K562 (cell line): ENCODE measurements around the gene ANKRD44. TPM values are rescaled to one million over a fixed set of nuclear protein-coding genes. Genes with fewer than 3 reads are reported as not detected.
A peak's percentile ranks its signal among the peaks of the same experiment; 100 is the strongest.

Experiments
- ATAC-seq: fragments of 200-7000 bp; cut with Tn5 transposase; 3 replicates; pipeline ENCODE4 v1.9.1; 2020; ENCODE audit warnings: moderate library complexity
- BruUV-seq: library from RNA; stranded (reverse); fragments of 400-500 nt; replicated peaks from 2 replicates; lab custom pipeline; 2021; lab: Mats Ljungman, UMichigan
- CTCF ChIA-PET: fragments of 300-600 bp; formaldehyde crosslinking; extraction: SDS; loops from one replicate; lab custom pipeline; 2021; ENCODE audit warnings: low intra/inter-chr PET ratio; lab: Yijun Ruan, JAX
- POLR2A ChIA-PET: fragments of 300-600, 350-650 bp; sonication (Branson Sonifier 250); formaldehyde crosslinking; extraction: SDS; loops from one replicate; lab custom pipeline; 2021; ENCODE audit warnings: antibody characterized with exemption, inconsistent platforms; lab: Yijun Ruan, JAX
- DNase-seq, 4 experiments: peaks; one replicate each; pipeline versions ENCODE4 v3.0.0 to v3.0.0-alpha.2; 2011 to 2018; ENCODE audit warnings: low spot score in 3 of 4, mixed read lengths in 3 of 4; ENCODE audit errors: extremely low read depth in 1 of 4
- FAIRE-seq: peaks from 2 replicates; lab custom pipeline; 2011; peaks lifted over from hg19 to GRCh38; lab: Jason Lieb, UNC
- H2AFZ ChIP-seq: 2 replicates; pipeline ENCODE4 v1.6.0; 2011; ENCODE audit warnings: low read depth, low read length, control low read depth, inconsistent platforms
- H3K27ac ChIP-seq: fragments of 200-600 bp; 3 replicates; pipeline ENCODE4 v1.8.0; 2011; ENCODE audit warnings: low read depth, mild to moderate bottlenecking, control low read depth, inconsistent platforms, low read length, moderate library complexity, mixed read lengths; ENCODE audit errors: extremely low read depth
- H3K27me3 ChIP-seq, 2 experiments: fragments of 300-600 bp in 1 of 2; 2 replicates in 1 of 2; 3 replicates in 1 of 2; pipeline versions ENCODE4 v1.6.0 to v1.8.0; 2011; ENCODE audit warnings: inconsistent platforms in 2 of 2, low read length in 2 of 2, mild to moderate bottlenecking in 1 of 2, mixed read lengths in 1 of 2, moderate library complexity in 1 of 2; ENCODE audit not compliant: control insufficient read depth in 2 of 2, insufficient read depth in 2 of 2
- H3K36me3 ChIP-seq: fragments of 300-600 bp; 3 replicates; pipeline ENCODE4 v1.8.0; 2011; ENCODE audit warnings: mild to moderate bottlenecking, low read length, inconsistent platforms; ENCODE audit not compliant: control insufficient read depth, insufficient read depth
- H3K4me1 ChIP-seq, 2 experiments: fragments of 200-600 bp in 1 of 2; replicated peaks in 1 of 2; 2 replicates in 1 of 2; 3 replicates in 1 of 2; pipeline versions ENCODE4 v1.5.1 to v1.8.0; 2011; ENCODE audit warnings: inconsistent platforms in 2 of 2, low read length in 2 of 2, mild to moderate bottlenecking in 1 of 2, mixed read lengths in 1 of 2, moderate library complexity in 1 of 2; ENCODE audit not compliant: control insufficient read depth in 2 of 2, insufficient read depth in 2 of 2
- H3K4me2 ChIP-seq: 2 replicates; pipeline ENCODE4 v1.6.1; 2011; ENCODE audit warnings: low read length, control low read depth, inconsistent platforms, mixed read lengths; ENCODE audit not compliant: insufficient read depth
- H3K4me3 ChIP-seq: fragments of 200-600 bp; sonication (generic), shearing (Covaris generic); 2 replicates; pipeline ENCODE4 v1.5.1; 2016; ENCODE audit warnings: control low read depth, inconsistent platforms
- H3K79me2 ChIP-seq: fragments of 200-600 bp; 3 replicates; pipeline ENCODE4 v1.8.0; 2011; ENCODE audit warnings: low read length, inconsistent platforms; ENCODE audit not compliant: control insufficient read depth, insufficient read depth
- H3K9ac ChIP-seq, 2 experiments: 2 replicates each; pipeline versions ENCODE4 v1.6.0 to v1.6.1; 2011; ENCODE audit warnings: low read depth in 2 of 2, low read length in 2 of 2, control low read depth in 1 of 2, inconsistent platforms in 1 of 2, mild to moderate bottlenecking in 1 of 2, mixed read lengths in 1 of 2; ENCODE audit not compliant: insufficient read depth in 1 of 2
- H3K9me1 ChIP-seq: one replicate; pipeline ENCODE4 v1.6.0; 2011; ENCODE audit warnings: inconsistent platforms, mild to moderate bottlenecking, low read length, moderate library complexity; ENCODE audit not compliant: control insufficient read depth, insufficient read depth
- H3K9me3 ChIP-seq: replicated peaks from 2 replicates; pipeline ENCODE4 v1.5.1; 2011; ENCODE audit warnings: low read depth, low read length, inconsistent platforms; ENCODE audit not compliant: control insufficient read depth, insufficient read depth
- H4K20me1 ChIP-seq: replicated peaks from 2 replicates; pipeline ENCODE4 v1.6.1; 2011; ENCODE audit warnings: low read length, inconsistent platforms, mixed read lengths; ENCODE audit not compliant: control insufficient read depth, insufficient read depth
- GATA2 ChIP-seq: sonication (generic); formaldehyde crosslinking; IDR thresholded peaks from 2 replicates; pipeline ENCODE4 v1.4.0; 2020; ENCODE audit warnings: mild to moderate bottlenecking, missing genetic modification reagents
- MAFG ChIP-seq: fragments of 450-650 bp; conservative IDR thresholded peaks from 2 replicates; pipeline ENCODE4 v1.6.1; 2016; ENCODE audit warnings: missing genetic modification characterization, missing compliant biosample characterization
- POLR2A ChIP-seq: fragments of 450-650 bp; conservative IDR thresholded peaks from 2 replicates; pipeline ENCODE4 v1.6.1; 2016
- RAD21 ChIP-seq, 2 experiments: fragments of 250-450 bp in 1 of 2; fragments of 450-650 bp in 1 of 2; sonication (Bioruptor Pico) in 1 of 2; formaldehyde crosslinking in 1 of 2; IDR thresholded peaks in 1 of 2; conservative IDR thresholded peaks in 1 of 2; 2 replicates each; pipeline versions ENCODE4 v1.4.0 to v1.8.0; 2020 to 2022; ENCODE audit warnings: mild to moderate bottlenecking in 2 of 2, moderate library complexity in 1 of 2
- REST ChIP-seq, 2 experiments: fragments of 450-650 bp; formaldehyde crosslinking in 1 of 2; IDR thresholded peaks; 2 replicates each; pipeline versions ENCODE4 v1.4.0 to v1.6.1; 2014 to 2020; ENCODE audit warnings: mild to moderate bottlenecking in 2 of 2, borderline replicate concordance in 1 of 2, low read depth in 1 of 2
- WGBS: fragments of 100-300 bp; shearing (Covaris generic); methylation state at CpG from one replicate; pipeline ENCODE4 v1.1.6; 2016; ENCODE audit warnings: low coverage, mixed read lengths; ENCODE audit not compliant: insufficient coverage; ENCODE audit errors: missing lambda C conversion rate; 5-methylcytosine and 5-hydroxymethylcytosine counted together
- in situ Hi-C: fragments of 300-500 bp; cut with MboI; formaldehyde crosslinking; loops from 4 replicates; pipeline ENCODE4 v1.15.0; 2018; ENCODE audit warnings: inconsistent platforms, mixed read lengths
- intact Hi-C: fragments of 100-400 bp; cut with micrococcal nuclease; formaldehyde crosslinking; loops from 2 replicates; pipeline ENCODE4 v1.14.2; 2022
- polyA plus RNA-seq, 8 experiments: library from polyadenylated mRNA; depleted of rRNA in 4 of 8; stranded (reverse) in 5 of 8; unstranded in 3 of 8; fragments of >200 nt; fragmentation: Nextera tagmentation in 2 of 8; fragmentation: Illumina TruSeq in 1 of 8; extraction: Ambion mirVana in 2 of 8; extraction: Trizol in 1 of 8; gene quantifications; 2 replicates each; pipeline versions ENCODE4 v1.2.1 to v1.2.3, GENCODE V29; 2011 to 2014; ENCODE audit warnings: inconsistent platforms in 1 of 8, missing spikeins in 1 of 8
- total RNA-seq, 7 experiments: library from RNA; depleted of rRNA in 6 of 7; stranded (reverse); fragments of >200 nt in 6 of 7; fragmentation: Illumina TruSeq in 2 of 7; extraction: Trizol in 2 of 7; gene quantifications; 2 replicates each; pipeline versions ENCODE4 v1.2.1 to v1.2.3, GENCODE V29; 2011 to 2021; ENCODE audit warnings: low replicate concordance in 1 of 7
- TF ChIP-seq, protein P1 (sequence below): fragments of 450-650 bp; IDR thresholded peaks from 2 replicates; pipeline ENCODE4 v1.6.1; 2016
- TF ChIP-seq, protein P2 (sequence below), 3 experiments: IDR thresholded peaks in 2 of 3; conservative IDR thresholded peaks in 1 of 3; 2 replicates each; pipeline ENCODE4 v1.5.1; 2011 to 2012; ENCODE audit warnings: low read length in 3 of 3, mild to moderate bottlenecking in 3 of 3, control low read depth in 2 of 3, improper control_type of control experiment in 1 of 3, inconsistent platforms in 1 of 3, low read depth in 1 of 3, mixed read lengths in 1 of 3, moderate library complexity in 1 of 3; ENCODE audit not compliant: insufficient read depth in 2 of 3

Gene ANKRD44
- total and polyA plus RNA-seq, 9 of the 15 experiments (the other 6 are each of a cell fraction or from before 2014, with no cell fraction given), result 0.03 to 0.64 (median 0.07) TPM; not detected in 3

DNA sequence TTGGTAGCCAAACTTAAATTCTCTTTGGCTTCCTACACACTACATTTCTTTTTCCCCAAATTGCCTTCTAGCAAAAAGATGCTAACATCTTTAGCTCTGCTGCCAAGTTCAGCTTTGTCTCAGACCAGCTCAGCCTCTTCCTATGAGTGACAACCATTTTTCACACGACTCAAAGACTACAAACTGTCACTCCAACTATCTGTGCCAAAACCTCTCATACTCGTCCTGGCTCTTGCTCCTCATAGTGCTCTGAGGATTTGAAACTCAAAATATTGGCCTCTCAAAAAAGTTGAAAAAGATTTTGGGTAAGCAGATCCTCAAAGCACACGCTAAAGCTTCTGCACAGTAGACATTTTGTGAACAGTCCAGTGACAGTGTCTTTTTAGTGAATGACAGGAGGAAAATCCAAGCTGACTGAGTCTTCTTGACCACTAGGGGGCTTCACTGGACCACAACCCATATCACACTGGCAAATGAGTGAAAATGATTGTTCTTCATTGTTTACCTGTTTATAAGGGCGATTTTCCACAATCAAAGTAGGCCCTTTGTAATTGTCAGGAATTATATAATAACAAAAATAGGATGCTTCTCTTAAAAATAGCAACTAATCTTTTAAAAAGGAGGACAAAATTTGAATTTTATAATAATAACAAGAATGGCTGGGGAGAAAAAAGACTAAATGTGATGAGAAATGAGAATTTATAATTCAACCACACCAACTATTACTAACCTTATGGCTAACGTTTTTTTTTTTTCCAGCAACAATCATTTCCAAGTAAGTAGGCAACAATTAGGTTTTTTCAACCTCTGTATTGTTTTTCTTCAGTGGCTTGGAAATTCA lies 298.6 kb downstream of the ANKRD44 start:
- DNase-seq, result peak; percentile 19 to 49 (median 28)
- 0% methylated on average over 5 of the region's 5 CpGs for WGBS
- ChIA-PET CTCF (interaction anchor here (0.5 to 1.0 kb wide), 2 partner anchors 84 to 366 kb away, joined by 3 to 4 read pairs; no protein-coding TSS in a partner anchor), POLR2A (interaction anchor here (1.0 kb wide), 1 partner anchor 435 kb away, joined by 3 read pairs; no protein-coding TSS in a partner anchor)
- no peak overlapping the region for H3K4me2 ChIP-seq
- H3K27me3 ChIP-seq, result peaks cover 0 to 8% of the 10 kb centered on the region in 2 experiments; a peak in 2 of 5 replicates
- no peaks in the 10 kb centered on the region for H3K36me3 ChIP-seq
- no peak overlapping the region for H3K27ac ChIP-seq
- H4K20me1 ChIP-seq, result no peaks in the 10 kb centered on the region
- no peaks in the 10 kb centered on the region for H3K9me3 ChIP-seq
- H3K9me1 ChIP-seq, result no peaks in the 10 kb centered on the region
- in situ Hi-C loops (no loop called here), intact Hi-C loops (no loop called here)
- H3K4me1 ChIP-seq, result peaks cover 0 to 4% of the 10 kb centered on the region in 2 experiments; a peak in 1 of 5 replicates
- H2AFZ ChIP-seq, result peak overlapping the region; percentile 40; the same call in 1 of the 2 replicates
- H3K4me3 ChIP-seq, result no peak overlapping the region
- FAIRE-seq, result peak; percentile 79
- no TSS peak for BruUV-seq
- H3K79me2 ChIP-seq, result no peaks in the 10 kb centered on the region
- peak; percentile 89 for ATAC-seq
- no peak overlapping the region for H3K9ac ChIP-seq
- TF ChIP-seq MAFG (tag) (0 out of 2 replicates have a peak, but pooled peaks have one; percentile 25), REST (IDR thresholded peaks at IDR 0.05; ENCODE audit: borderline replicate concordance) (peak; percentile 8; the same call in 1 of the 2 replicates), REST (CRISPR knock-in tag; IDR thresholded peaks at IDR 0.05; ENCODE audit: low read depth) (no peak), RAD21 (CRISPR knock-in tag; conservative IDR thresholded peaks at IDR 0.05 in 1 of 2, IDR thresholded peaks at IDR 0.05 in 1 of 2) (peak; percentile 12 to 49; a peak in 2 of 4 replicates), GATA2 (CRISPR knock-in tag) (no peak), POLR2A (no peak)
- TF ChIP-seq, protein P1, sequence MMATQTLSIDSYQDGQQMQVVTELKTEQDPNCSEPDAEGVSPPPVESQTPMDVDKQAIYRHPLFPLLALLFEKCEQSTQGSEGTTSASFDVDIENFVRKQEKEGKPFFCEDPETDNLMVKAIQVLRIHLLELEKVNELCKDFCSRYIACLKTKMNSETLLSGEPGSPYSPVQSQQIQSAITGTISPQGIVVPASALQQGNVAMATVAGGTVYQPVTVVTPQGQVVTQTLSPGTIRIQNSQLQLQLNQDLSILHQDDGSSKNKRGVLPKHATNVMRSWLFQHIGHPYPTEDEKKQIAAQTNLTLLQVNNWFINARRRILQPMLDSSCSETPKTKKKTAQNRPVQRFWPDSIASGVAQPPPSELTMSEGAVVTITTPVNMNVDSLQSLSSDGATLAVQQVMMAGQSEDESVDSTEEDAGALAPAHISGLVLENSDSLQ, result peak; percentile 73
- TF ChIP-seq, protein P2, sequence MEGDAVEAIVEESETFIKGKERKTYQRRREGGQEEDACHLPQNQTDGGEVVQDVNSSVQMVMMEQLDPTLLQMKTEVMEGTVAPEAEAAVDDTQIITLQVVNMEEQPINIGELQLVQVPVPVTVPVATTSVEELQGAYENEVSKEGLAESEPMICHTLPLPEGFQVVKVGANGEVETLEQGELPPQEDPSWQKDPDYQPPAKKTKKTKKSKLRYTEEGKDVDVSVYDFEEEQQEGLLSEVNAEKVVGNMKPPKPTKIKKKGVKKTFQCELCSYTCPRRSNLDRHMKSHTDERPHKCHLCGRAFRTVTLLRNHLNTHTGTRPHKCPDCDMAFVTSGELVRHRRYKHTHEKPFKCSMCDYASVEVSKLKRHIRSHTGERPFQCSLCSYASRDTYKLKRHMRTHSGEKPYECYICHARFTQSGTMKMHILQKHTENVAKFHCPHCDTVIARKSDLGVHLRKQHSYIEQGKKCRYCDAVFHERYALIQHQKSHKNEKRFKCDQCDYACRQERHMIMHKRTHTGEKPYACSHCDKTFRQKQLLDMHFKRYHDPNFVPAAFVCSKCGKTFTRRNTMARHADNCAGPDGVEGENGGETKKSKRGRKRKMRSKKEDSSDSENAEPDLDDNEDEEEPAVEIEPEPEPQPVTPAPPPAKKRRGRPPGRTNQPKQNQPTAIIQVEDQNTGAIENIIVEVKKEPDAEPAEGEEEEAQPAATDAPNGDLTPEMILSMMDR (IDR thresholded peaks at IDR 0.05 in 2 of 3, conservative IDR thresholded peaks at IDR 0.05 in 1 of 3; ENCODE audit: insufficient read depth in 2 of 3, low read depth in 1 of 3, low read length in 3 of 3), result peak; percentile 49 to 67 (median 64)
